Transverse colon (tissue), 4 donors: ENCODE data around the gene SLC9A1. TPM values are rescaled to one million over a fixed set of nuclear protein-coding genes. Genes with fewer than 3 reads are reported as not detected.

Experiments
- DNase-seq: peaks from one replicate; pipeline ENCODE4 v3.0.0-alpha.2; 2019
- H3K27ac ChIP-seq, 4 donors: fragments of 200-600 bp; sonication (generic); 2 replicates each; pipeline ENCODE4 v1.5.1; 2016 to 2018; ENCODE audit warnings: inconsistent platforms in 4 of 4
- H3K27me3 ChIP-seq: fragments of 200-600 bp; sonication (generic); 2 replicates; pipeline ENCODE4 v1.5.1; 2017; ENCODE audit warnings: inconsistent platforms
- H3K36me3 ChIP-seq, 4 donors: fragments of 200-600 bp; sonication (generic); 2 replicates each; pipeline ENCODE4 v1.5.1; 2017 to 2019; ENCODE audit warnings: inconsistent platforms in 4 of 4
- H3K4me1 ChIP-seq, 4 donors: fragments of 200-600 bp; sonication (generic); 2 replicates each; pipeline ENCODE4 v1.5.1; 2017 to 2020; ENCODE audit warnings: inconsistent platforms in 4 of 4
- H3K4me3 ChIP-seq, 4 donors: fragments of 200-600 bp; sonication (generic); 1 replicate in 1 of 4; 2 replicates in 3 of 4; pipeline versions ENCODE4 v1.5.1 to v1.6.1; 2017 to 2019; ENCODE audit warnings: inconsistent platforms in 4 of 4
- H3K9me3 ChIP-seq, 2 donors: fragments of 200-600 bp; sonication (generic); 2 replicates each; pipeline ENCODE4 v1.5.1; 2017 to 2019; ENCODE audit warnings: inconsistent platforms in 2 of 2
- EP300 ChIP-seq: sonication (generic); formaldehyde crosslinking; IDR thresholded peaks from one replicate; pipeline ENCODE4 v1.6.1; 2017; ENCODE audit warnings: antibody characterized with exemption, low read depth
- POLR2A ChIP-seq: fragments of 450-650 bp; IDR thresholded peaks from one replicate; pipeline ENCODE4 v1.6.1; 2016; ENCODE audit warnings: antibody characterized with exemption, mild to moderate bottlenecking, moderate library complexity
- POLR2AphosphoS5 ChIP-seq, 3 donors: sonication (generic); formaldehyde crosslinking; IDR thresholded peaks; one replicate each; pipeline ENCODE4 v1.6.1; 2016; ENCODE audit warnings: antibody characterized with exemption in 3 of 3
- WGBS, 2 donors: methylation state at CpG; one replicate each; pipeline ENCODE4 v1.1.5; 2018; ENCODE audit warnings: low coverage in 1 of 2; 5-methylcytosine and 5-hydroxymethylcytosine counted together
- in situ Hi-C, 4 donors: fragments of 200-750 bp; cut with MboI; loops; one replicate each; pipeline versions ENCODE4 v1.15.0 to v1.15.1; 2017; ENCODE audit warnings: low sequenced_read_pairs in 3 of 4, low pct_ligation_motif_present in 1 of 4, low pct_unique_long_range_greater_than_20kb in 1 of 4
- intact Hi-C: fragments of 100-400 bp; cut with DNase I; formaldehyde crosslinking; loops from one replicate; pipeline ENCODE4 v1.15.1; 2023; ENCODE audit warnings: low total_unique reads
- total RNA-seq, 4 donors: library from RNA; depleted of rRNA; stranded (reverse); fragments of >200 nt; gene quantifications; one replicate each; pipeline ENCODE4 v1.1.0, GENCODE V29; 2016
- TF ChIP-seq, protein P1 (sequence below), 5 experiments: fragments of 200-600 bp in 3 of 5; fragments of 450-650 bp in 2 of 5; sonication (generic) in 3 of 5; IDR thresholded peaks; 1 replicate in 2 of 5; 2 replicates in 3 of 5; pipeline ENCODE4 v1.5.1; 2016 to 2017; ENCODE audit warnings: antibody characterized with exemption in 5 of 5, inconsistent platforms in 3 of 5, mild to moderate bottlenecking in 2 of 5, moderate library complexity in 1 of 5

SLC9A1 gene
- total RNA-seq, 4 donors from 2014 or later, result 17.9 to 140 (median 101) TPM

DNA sequence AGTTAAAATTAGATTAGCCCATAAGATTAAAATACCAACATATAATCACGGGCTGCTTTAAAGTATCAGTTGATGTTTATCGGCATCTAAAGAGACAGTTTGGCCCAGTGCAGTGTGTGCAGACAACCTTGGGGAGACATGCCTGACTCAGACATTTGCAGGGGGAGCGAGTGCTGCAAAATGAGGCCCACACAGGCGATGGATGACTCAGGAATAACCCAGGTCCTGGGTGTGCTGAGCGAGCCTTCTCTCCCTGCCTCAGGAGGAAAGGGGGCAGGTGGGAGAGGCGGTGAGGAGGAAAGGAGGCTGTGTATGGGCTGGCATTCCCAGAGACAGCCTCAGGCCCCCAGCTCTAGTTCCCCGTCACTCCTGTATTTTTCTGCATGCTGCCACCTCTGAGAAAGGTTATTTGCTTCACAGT is 9.0 kb downstream of the SLC9A1 start:
- H3K27me3 ChIP-seq, result no peaks in the 10 kb centered on the region
- no peaks in the 10 kb centered on the region for H3K36me3 ChIP-seq
- H3K4me1 ChIP-seq, result peaks cover 53 to 88% (median 56%) of the 10 kb centered on the region in 4 donors
- H3K9me3 ChIP-seq, result no peaks in the 10 kb centered on the region
- TF ChIP-seq, protein P1, sequence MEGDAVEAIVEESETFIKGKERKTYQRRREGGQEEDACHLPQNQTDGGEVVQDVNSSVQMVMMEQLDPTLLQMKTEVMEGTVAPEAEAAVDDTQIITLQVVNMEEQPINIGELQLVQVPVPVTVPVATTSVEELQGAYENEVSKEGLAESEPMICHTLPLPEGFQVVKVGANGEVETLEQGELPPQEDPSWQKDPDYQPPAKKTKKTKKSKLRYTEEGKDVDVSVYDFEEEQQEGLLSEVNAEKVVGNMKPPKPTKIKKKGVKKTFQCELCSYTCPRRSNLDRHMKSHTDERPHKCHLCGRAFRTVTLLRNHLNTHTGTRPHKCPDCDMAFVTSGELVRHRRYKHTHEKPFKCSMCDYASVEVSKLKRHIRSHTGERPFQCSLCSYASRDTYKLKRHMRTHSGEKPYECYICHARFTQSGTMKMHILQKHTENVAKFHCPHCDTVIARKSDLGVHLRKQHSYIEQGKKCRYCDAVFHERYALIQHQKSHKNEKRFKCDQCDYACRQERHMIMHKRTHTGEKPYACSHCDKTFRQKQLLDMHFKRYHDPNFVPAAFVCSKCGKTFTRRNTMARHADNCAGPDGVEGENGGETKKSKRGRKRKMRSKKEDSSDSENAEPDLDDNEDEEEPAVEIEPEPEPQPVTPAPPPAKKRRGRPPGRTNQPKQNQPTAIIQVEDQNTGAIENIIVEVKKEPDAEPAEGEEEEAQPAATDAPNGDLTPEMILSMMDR (IDR thresholded peaks at IDR 0.05), result no peak
- no peak for TF ChIP-seq EP300
- no peak for TF ChIP-seq POLR2AphosphoS5 (IDR thresholded peaks at IDR 0.05)
- no peak for TF ChIP-seq POLR2A
- no peak for DNase-seq
- WGBS, 2 donors, result 81 to 87% methylated on average over 4 to 7 of the region's 7 CpGs
- intact Hi-C loops, result no loop called here
- H3K4me3 ChIP-seq, result no peak overlapping the region
- in situ Hi-C loops, result no loop called here
- H3K27ac ChIP-seq, result peak overlapping the region; percentile 75 to 84 (median 78)

DNA sequence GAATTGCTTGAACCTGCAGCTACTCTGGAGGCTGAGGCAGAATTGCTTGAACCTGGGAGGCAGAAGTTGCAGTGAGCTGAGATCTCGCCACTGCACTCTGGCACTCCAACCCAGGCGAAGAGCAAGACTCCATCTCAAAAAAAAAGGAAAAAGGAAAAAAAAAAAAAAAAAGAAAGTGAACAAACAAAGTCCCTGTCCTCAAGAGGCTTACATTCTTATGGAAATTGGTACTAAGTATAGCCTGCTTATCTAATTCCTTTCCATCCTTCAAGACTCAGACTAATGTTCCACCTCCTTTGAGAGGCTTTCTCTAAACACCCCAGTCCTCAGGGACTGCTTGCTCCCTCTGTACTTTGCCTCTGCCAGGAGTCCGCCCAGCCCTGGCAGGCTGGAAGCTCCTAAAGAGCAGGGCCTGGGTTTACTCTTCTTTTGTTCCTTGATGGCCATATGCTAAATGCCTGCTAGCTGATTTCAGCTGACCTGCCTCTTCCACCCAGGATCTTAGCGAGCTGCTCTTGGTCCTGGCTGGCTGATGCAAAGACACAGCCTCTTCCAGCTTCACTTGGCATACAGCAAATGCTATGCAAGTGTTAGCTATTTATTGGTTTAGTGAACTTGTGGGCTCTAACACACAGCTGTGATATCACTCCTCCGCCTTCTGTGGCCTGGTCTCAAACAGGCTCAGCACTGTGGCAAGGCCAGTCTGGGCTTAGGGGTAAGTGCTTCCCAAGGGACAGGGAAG is 9.8 kb downstream of the SLC9A1 start:
- Histone ChIP-seq H3K27ac (peak overlapping the region; percentile 75 to 84 (median 78)), H3K4me3 (no peak overlapping the region), H3K9me3 (no peaks in the 10 kb centered on the region), H3K36me3 (no peaks in the 10 kb centered on the region), H3K27me3 (no peaks in the 10 kb centered on the region), H3K4me1 (peaks cover 51 to 87% (median 52%) of the 10 kb centered on the region in 4 donors)
- in situ Hi-C loops, result no loop called here
- intact Hi-C loops, result no loop called here
- TF ChIP-seq POLR2AphosphoS5 (IDR thresholded peaks at IDR 0.05) (peak in 1 of 3 donors; percentile 10), EP300 (no peak)
- DNase-seq, result peak; percentile 37
- 69 to 75% methylated on average over 3 to 5 of the region's 5 CpGs for WGBS, 2 donors

GRCh38 chr1:27144049-27144748 is 10.7 kb downstream of the SLC9A1 start:
- in situ Hi-C loops (no loop called here), intact Hi-C loops (no loop called here)
- Histone ChIP-seq H3K36me3 (no peaks in the 10 kb centered on the region), H3K4me1 (peaks cover 47 to 83% (median 51%) of the 10 kb centered on the region in 4 donors), H3K27me3 (no peaks in the 10 kb centered on the region), H3K9me3 (no peaks in the 10 kb centered on the region), H3K27ac (peak overlapping the region; percentile 75 to 84 (median 78)), H3K4me3 (no peak overlapping the region)
- DNase-seq, result peak; percentile 76
- peak; percentile 11 for TF ChIP-seq EP300
- TF ChIP-seq POLR2AphosphoS5 (IDR thresholded peaks at IDR 0.05), result peak in 1 of 3 donors; percentile 62
- no peak for TF ChIP-seq POLR2A
- TF ChIP-seq, protein P1 (IDR thresholded peaks at IDR 0.05), result no peak
- WGBS, 2 donors, result 51 to 53% methylated on average over 4 to 9 of the region's 9 CpGs

DNA sequence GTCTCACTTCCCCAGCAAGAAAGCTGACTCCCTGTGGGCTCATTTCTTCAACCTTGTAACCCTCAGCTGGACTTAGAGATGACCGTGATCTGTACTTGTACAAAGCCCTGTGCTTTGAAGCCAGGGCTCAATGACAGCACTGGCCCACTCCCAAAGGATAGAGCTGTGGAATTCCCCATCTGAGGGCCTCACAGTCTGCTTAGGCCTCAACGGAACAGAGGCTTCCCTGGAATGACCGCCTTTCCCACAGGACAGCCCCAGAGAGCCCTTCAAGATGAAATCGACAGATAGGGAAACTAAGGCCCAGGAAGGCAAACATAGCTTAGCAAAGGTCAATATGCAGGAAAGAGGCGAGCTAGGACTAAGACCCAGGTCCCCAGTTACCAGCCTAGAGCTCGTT is 11.5 kb downstream of the SLC9A1 start:
- WGBS, 2 donors, result 74 to 90% methylated on average over 2 to 6 of the region's 6 CpGs
- Histone ChIP-seq H3K27ac (peak overlapping the region; percentile 75 to 84 (median 78)), H3K4me1 (peaks cover 47 to 83% (median 56%) of the 10 kb centered on the region in 4 donors), H3K36me3 (no peaks in the 10 kb centered on the region), H3K4me3 (no peak overlapping the region), H3K27me3 (no peaks in the 10 kb centered on the region), H3K9me3 (no peaks in the 10 kb centered on the region)
- TF ChIP-seq POLR2A (no peak), POLR2AphosphoS5 (IDR thresholded peaks at IDR 0.05) (no peak), EP300 (no peak)
- TF ChIP-seq, protein P1 (IDR thresholded peaks at IDR 0.05), result no peak
- intact Hi-C loops, result no loop called here
- in situ Hi-C loops, result no loop called here
- DNase-seq, result no peak
